ENCODE measurements around the gene CCNB3.

Gene CCNB3

GRCh38 chrX:50375481-50376267, 171.1 kb downstream of the CCNB3 start:
- no peak for DNase-seq

- DNase-seq: no peak
Observed at GRCh38 chrX:50381729-50382415, 177.3 kb downstream of the CCNB3 start.

- no peak for DNase-seq
Observed at GRCh38 chrX:50386520-50386919, 182.0 kb downstream of the CCNB3 start.

- DNase-seq: no peak
Observed at GRCh38 chrX:50393902-50394301, 189.3 kb downstream of the CCNB3 start.

All from cerebellar nuclear complex (tissue), 1 donor.